Activated naive CD4-positive, alpha-beta T cell (primary cell): ENCODE data around the gene TAF1C.
A peak's percentile ranks its signal among the peaks of the same experiment; 100 is the strongest.

Experiments used
- DNase-seq, 4 experiments: peaks; one replicate each; lab custom pipeline; 2025; lab: John Stamatoyannopoulos, UW

Gene TAF1C

GRCh38 chr16:84182680-84183571, 3.9 kb downstream of the TAF1C start:
- DNase-seq = no peak

GRCh38 chr16:84182104-84182503, 4.8 kb downstream of the TAF1C start:
- no peak for DNase-seq

GRCh38 chr16:84181144-84181915, 5.5 kb downstream of the TAF1C start:
- DNase-seq = no peak

- DNase-seq = no peak
Observed at GRCh38 chr16:84180519-84181140, 6.2 kb downstream of the TAF1C start.

GRCh38 chr16:84179612-84180320, 7.1 kb downstream of the TAF1C start:
- no peak for DNase-seq

- no peak for DNase-seq
Observed at GRCh38 chr16:84178892-84179611, 7.8 kb downstream of the TAF1C start.

GRCh38 chr16:84178146-84178765, 8.6 kb downstream of the TAF1C start:
- no peak for DNase-seq

- DNase-seq = no peak
Observed at GRCh38 chr16:84177741-84178073, 9.2 kb downstream of the TAF1C start.

GRCh38 chr16:84176192-84177053, 10.4 kb downstream of the TAF1C start:
- no peak for DNase-seq

- peak in 1 of 4 experiments; percentile 35 for DNase-seq
Observed at GRCh38 chr16:84175350-84176081, 11.3 kb downstream of the TAF1C start.

- no peak for DNase-seq
Observed at GRCh38 chr16:84174396-84174795, 12.5 kb downstream of the TAF1C start.

GRCh38 chr16:84169765-84170310, 17.0 kb downstream of the TAF1C start:
- DNase-seq = no peak

- DNase-seq = no peak
Observed at GRCh38 chr16:84166796-84167695, 19.8 kb downstream of the TAF1C start.

- DNase-seq = no peak
Observed at GRCh38 chr16:84165746-84166145, 21.1 kb downstream of the TAF1C start.

GRCh38 chr16:84161801-84162200, 25.1 kb downstream of the TAF1C start:
- DNase-seq = no peak

GRCh38 chr16:84161037-84161436, 25.8 kb downstream of the TAF1C start:
- DNase-seq = no peak

GRCh38 chr16:84159800-84160199, 27.1 kb downstream of the TAF1C start:
- DNase-seq = no peak

- no peak for DNase-seq
Observed at GRCh38 chr16:84159007-84159406, 27.9 kb downstream of the TAF1C start.
